Caki2 (cell line): Measurements from ENCODE around the gene TSR3. TPM values are rescaled to one million over a fixed set of nuclear protein-coding genes. Genes with fewer than 3 reads are reported as not detected.

Source experiments
- DNase-seq: peaks from one replicate; pipeline ENCODE4 v3.0.0-alpha.2; 2015; ENCODE audit warnings: low read depth
- in situ Hi-C: cut with HindIII; loops from 2 replicates; pipeline ENCODE4 v1.10.0; 2016; ENCODE audit warnings: low sequenced_read_pairs, low pct_unique_long_range_greater_than_20kb, mixed read lengths
- total RNA-seq: library from RNA; depleted of rRNA; stranded (reverse); fragments of >200 nt; shearing (Covaris generic); gene quantifications from 2 replicates; pipeline ENCODE4 v1.2.3, GENCODE V29; 2014; ENCODE audit warnings: low replicate concordance

Gene TSR3
- total RNA-seq, 1 experiment from 2014 or later, result 208 TPM

- DNase-seq, result no peak
- in situ Hi-C loops, result no loop called here
These were observed 34.0 kb downstream of the TSR3 start for GRCh38 chr16:1317479-1318267.

DNA sequence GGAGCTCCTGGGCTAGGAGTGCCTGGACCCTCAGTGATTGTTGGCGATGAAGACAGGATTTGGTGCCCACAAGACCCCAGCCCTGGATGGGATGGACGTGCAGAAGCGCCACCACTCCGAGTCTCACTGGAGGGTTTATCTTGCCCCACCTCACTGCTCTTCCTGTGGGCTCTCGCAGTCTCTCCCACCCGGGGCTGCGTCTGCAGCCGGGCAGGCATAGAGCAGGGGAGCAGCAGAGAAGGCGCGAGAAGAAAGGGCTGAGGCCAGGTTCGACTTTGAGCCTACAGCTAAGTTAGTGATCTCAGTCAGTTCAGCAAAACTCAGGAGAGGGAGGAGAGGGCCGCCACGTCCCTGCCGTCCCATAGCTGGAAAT, 35.7 kb downstream of the TSR3 start:
- DNase-seq, result no peak
- in situ Hi-C loops, result no loop called here

- in situ Hi-C loops, result no loop called here
These were observed 36.3 kb downstream of the TSR3 start for GRCh38 chr16:1315081-1316032.

GRCh38 chr16:1314399-1315068, 37.1 kb downstream of the TSR3 start:
- in situ Hi-C loops, result no loop called here
- no peak for DNase-seq

More at GRCh38 chr16:1315081-1316032, 36.3 kb downstream of the TSR3 start:
- no peak for DNase-seq

DNA sequence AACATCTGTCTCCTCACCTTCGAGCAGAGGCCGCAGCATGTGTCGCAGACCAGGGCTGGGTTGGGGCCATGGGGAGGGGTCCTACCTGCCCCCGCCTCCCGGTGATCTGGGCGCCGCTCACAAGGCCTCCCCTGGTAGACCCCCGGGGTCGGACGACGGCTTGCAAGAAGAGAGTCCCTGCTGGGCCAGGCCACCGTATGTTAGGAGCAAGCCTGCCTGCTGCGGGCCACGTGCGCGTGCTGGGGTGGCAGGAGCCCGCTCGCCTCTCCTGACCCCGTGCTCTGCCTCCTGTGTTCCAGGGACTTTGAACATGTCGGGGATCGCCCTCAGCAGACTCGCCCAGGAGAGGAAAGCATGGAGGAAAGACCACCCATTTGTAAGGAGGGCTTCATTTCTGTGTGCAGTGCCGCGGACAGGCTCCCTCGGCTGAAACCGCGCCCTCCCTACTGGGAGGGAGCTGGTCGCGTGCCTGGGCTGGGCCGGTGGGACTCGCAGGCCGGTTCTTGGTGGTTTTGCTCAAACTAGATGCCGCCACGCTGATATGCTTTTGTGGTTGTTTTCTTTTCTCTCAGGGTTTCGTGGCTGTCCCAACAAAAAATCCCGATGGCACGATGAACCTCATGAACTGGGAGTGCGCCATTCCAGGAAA, 37.8 kb downstream of the TSR3 start:
- no peak for DNase-seq
- in situ Hi-C loops, result no loop called here

DNA sequence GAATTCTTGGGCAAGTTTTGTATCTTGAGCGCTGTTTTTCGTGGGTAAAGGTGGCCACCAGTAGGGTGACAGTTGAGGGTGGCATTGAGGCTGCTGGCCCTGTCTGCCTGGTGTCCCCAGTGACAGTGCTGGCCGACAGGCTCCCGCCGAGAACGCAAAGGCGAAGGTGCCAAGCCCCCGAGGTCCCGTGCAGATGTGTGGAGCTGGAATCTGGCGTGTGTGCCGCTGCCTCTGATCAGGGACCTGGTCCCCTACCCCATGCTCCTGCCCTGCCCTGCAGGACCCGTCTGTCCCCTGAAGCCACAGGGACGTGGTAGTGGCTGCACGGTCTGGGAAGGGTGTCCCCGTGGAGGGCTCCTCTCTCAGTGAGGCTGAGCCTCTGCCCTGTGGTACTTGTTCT, 38.8 kb downstream of the TSR3 start:
- in situ Hi-C loops, result no loop called here
- no peak for DNase-seq

GRCh38 chr16:1312467-1312816, 39.2 kb downstream of the TSR3 start:
- DNase-seq, result no peak
- in situ Hi-C loops, result no loop called here

- in situ Hi-C loops, result no loop called here
- DNase-seq, result no peak
These were observed 39.8 kb downstream of the TSR3 start for GRCh38 chr16:1311738-1312466.

DNA sequence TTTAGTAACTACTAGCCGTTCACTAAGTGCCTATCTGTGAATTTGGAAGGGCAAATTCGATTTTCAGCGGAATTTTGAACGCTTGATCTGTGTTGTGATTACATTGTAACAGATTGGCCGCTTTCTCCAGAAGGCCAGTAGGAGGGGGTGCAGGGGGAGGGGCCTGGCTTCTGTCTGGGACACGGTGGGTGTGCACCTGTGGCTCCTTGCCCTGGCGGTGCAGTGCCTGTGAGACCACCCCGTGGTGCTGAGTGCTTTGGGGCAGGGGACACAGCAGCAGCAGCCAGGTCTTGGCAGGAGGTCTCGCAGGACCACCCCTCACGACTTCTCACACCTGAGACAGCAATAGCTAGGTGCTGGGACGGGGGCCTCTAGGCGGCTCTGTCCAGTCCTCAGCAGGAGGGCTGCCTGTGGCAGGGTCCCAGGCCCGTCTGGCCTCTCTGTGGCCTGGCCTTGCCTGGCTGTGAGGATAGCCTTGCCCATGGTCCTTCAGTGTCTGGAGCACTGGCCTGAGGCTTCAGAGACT, 40.4 kb downstream of the TSR3 start:
- in situ Hi-C loops, result no loop called here

DNA sequence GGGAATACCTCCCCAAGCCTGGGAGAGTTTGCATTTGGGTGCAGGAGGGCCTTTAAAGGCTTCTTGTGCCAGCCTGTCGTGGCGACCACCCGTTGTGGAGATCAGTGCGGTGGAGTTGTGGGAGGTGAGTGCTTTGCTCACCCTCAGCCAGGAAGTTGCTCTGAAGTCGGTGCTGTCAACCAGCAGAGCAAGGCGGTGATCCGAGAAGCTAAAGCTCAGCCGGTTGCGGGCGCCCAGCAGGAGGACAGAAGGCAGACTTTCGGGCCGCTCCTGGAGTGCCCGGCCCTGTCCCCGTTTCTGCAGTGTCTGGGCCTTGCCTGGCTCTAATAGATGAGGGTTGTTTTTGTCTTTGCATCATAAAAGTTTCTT, 40.9 kb downstream of the TSR3 start:
- in situ Hi-C loops, result no loop called here
- DNase-seq, result no peak

More for the DNA sequence above, 40.4 kb downstream of the TSR3 start:
- no peak for DNase-seq

GRCh38 chr16:1309888-1310831, 41.5 kb downstream of the TSR3 start:
- in situ Hi-C loops, result no loop called here
- no peak for DNase-seq

DNA sequence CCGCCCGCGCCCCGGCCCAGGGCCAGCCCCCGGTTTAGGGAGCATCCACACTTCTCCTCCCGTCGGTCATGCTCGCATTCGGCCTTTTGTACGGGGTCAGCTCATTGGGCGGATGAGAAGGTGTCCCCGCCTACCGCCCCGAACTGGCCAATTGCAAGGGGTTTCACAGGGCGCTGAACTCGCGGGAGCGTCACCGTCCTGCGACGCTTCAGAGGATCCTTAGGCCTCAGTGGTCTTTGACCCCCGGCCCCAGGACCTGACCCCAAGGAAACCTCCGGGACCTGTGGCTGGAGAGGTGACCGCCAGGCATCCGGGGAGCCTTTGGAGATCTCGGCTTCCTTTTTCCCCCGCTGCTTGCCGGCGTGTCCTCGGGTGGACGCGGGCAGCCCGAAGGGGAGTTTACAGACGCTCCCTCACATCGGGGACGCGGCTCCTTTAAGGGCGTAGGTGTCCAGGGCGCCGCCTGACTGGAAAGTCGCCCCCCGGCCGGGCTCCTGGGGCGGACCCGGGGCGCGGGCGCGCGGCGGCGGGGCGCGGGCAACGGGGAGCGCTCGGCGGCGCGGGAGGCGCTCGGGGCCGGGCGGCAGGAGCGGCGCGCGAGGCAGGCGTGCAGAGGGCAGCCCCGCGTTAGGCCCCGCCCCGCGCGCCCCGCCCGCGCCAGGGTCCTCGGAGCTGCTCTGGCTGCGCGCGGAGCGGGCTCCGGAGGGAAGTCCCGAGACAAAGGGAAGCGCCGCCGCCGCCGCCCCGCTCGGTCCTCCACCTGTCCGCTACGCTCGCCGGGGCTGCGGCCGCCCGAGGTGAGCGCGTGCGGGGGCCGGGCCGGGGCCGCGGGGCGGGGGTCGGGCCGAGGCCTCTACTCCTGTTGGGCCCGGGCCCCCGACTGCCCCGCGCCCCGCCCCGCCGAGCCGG, 42.4 kb downstream of the TSR3 start, which contains the start of gene UBE2I:
Gene UBE2I (plus strand): TSS at position 660 of the 909 bp plus-strand sequence. CDS start 4,395 bp downstream, outside the sequence.
- in situ Hi-C loops, result no loop called here
- peak; percentile 99 for DNase-seq

GRCh38 chr16:1308036-1308976, 43.4 kb downstream of the TSR3 start:
- DNase-seq, result peak; percentile 83
- in situ Hi-C loops, result no loop called here

GRCh38 chr16:1306334-1306733, 45.3 kb downstream of the TSR3 start:
- in situ Hi-C loops, result no loop called here
- no peak for DNase-seq

- in situ Hi-C loops, result no loop called here
- DNase-seq, result no peak
These were observed 45.9 kb downstream of the TSR3 start for GRCh38 chr16:1305823-1306222.
